Muscle layer of colon (tissue), 2 donors: Measurements from ENCODE around the gene IGFBP7.

ENCODE experiments used
- H3K27ac ChIP-seq: one replicate; pipeline ENCODE4 v1.7.0; 2013; ENCODE audit warnings: low read depth, mild to moderate bottlenecking, low read length, moderate library complexity
- H3K27me3 ChIP-seq, 2 donors: one replicate each; pipeline ENCODE4 v1.7.0; 2013; ENCODE audit warnings: low read length in 2 of 2, mild to moderate bottlenecking in 2 of 2; ENCODE audit not compliant: insufficient read depth in 2 of 2, control insufficient read depth in 1 of 2
- H3K36me3 ChIP-seq: one replicate; pipeline ENCODE4 v1.7.0; 2013; ENCODE audit warnings: mild to moderate bottlenecking, low read length; ENCODE audit not compliant: insufficient read depth
- H3K4me1 ChIP-seq: one replicate; pipeline ENCODE4 v1.7.0; 2013; ENCODE audit warnings: mild to moderate bottlenecking, low read length; ENCODE audit not compliant: insufficient read depth
- H3K4me3 ChIP-seq, 2 donors: one replicate each; pipeline ENCODE4 v1.7.0; 2013; ENCODE audit warnings: low read length in 2 of 2, low read depth in 1 of 2, mild to moderate bottlenecking in 1 of 2, moderate library complexity in 1 of 2
- H3K9ac ChIP-seq: one replicate; pipeline ENCODE4 v1.7.0; 2013; ENCODE audit warnings: low read length
- H3K9me3 ChIP-seq: one replicate; pipeline ENCODE4 v1.7.0; 2013; ENCODE audit warnings: mild to moderate bottlenecking, low read length
- donor health status: abdominal sarcoma.
- donor health status: Adenocarcinoma of cecum.

Gene IGFBP7

DNA sequence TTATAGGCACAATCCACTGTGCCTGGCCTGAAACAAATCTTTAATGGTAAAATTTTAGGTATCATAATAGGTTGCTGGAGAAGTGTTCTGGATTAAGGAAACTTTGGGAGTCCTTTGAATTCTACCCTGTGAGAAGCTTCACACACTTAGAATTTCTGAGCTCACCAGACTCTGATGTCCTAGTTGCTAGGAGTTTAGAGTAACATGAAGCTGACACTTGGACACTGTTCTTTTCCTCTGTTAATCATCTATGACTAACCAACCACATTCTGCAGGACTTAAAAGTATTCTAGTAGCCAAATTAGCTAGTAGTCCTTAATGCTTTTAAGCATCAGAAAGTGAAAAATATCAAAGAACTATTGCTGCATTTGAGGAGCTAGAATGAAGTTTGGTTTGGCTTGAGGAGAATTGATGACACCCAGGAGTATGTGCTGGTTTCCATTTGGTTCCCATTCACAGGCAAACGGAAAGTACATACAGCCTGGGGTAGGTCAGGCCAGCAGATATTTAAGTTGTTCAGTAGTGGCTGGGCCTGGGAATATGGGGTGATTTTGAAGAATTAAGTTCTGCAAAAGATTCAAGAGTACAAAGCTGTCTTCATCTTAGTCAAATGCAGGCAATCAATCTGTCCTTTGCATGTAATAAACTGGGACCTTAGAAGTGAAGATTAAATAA lies 38.8 kb upstream of the IGFBP7 start:
- Histone ChIP-seq H3K4me1 (no peaks in the 10 kb centered on the region), H3K27me3 (no peaks in the 10 kb centered on the region), H3K9ac (no peak overlapping the region), H3K27ac (no peak overlapping the region), H3K9me3 (no peaks in the 10 kb centered on the region), H3K36me3 (no peaks in the 10 kb centered on the region), H3K4me3 (no peak overlapping the region)

DNA sequence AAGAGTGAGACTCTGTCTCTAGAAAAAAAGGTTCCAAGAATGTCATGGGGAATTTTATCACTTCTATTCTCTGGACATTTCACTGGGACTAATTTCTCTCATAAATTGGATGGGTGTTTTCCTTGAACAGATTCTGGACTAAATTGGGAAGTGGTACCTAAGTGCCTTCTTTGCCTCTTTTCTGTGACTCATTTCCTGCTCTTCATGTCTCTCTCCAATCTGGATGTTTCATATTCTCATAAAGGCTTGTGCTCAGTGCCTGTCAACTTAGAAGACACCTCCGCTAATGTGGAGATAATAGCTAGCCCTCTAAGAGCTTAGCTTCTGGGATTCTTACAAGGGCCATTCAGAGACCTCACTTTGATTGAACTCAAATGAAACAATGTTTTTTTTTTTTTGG lies 38.0 kb upstream of the IGFBP7 start:
- no peak overlapping the region for H3K4me3 ChIP-seq
- no peak overlapping the region for H3K27ac ChIP-seq
- H3K36me3 ChIP-seq: no peaks in the 10 kb centered on the region
- H3K4me1 ChIP-seq: no peaks in the 10 kb centered on the region
- no peaks in the 10 kb centered on the region for H3K27me3 ChIP-seq
- H3K9ac ChIP-seq: no peak overlapping the region
- H3K9me3 ChIP-seq: no peaks in the 10 kb centered on the region

DNA sequence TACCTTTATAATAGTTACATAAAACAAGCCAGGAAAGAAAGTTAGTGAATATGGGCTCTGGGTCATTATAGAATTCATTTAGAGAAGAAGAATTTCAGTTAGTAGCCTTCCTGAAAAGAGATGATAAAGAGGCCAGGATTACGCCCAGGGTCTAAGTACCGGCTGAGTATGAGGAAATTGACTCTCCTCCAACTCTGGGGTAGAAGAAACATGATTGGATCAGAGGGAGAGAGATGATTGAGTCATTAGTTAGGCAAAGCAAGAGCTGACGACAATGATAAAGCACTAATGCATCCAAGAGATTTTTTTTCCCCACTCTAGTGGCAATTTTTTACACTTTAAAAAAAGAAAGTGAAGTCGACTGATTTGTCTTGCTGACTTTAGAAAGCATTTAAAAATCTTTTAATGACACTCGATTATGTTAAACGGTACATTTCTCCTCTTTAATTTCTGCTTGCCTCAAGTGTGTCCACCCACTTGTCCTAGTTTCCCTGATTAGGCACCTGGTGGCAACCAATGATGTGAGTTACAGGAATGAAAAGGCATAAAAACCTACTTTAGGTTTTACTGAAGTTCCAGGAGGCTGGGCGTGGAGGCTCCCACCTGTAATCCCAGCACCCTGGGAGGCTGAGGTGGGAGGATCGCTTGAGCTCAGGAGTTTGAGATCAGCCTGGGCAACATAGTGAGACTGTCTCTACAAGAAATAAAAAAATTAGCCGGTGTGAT lies 37.3 kb upstream of the IGFBP7 start:
- Histone ChIP-seq H3K27ac (no peak overlapping the region), H3K9ac (no peak overlapping the region), H3K27me3 (no peaks in the 10 kb centered on the region), H3K4me1 (no peaks in the 10 kb centered on the region), H3K4me3 (no peak overlapping the region), H3K9me3 (no peaks in the 10 kb centered on the region), H3K36me3 (no peaks in the 10 kb centered on the region)

DNA sequence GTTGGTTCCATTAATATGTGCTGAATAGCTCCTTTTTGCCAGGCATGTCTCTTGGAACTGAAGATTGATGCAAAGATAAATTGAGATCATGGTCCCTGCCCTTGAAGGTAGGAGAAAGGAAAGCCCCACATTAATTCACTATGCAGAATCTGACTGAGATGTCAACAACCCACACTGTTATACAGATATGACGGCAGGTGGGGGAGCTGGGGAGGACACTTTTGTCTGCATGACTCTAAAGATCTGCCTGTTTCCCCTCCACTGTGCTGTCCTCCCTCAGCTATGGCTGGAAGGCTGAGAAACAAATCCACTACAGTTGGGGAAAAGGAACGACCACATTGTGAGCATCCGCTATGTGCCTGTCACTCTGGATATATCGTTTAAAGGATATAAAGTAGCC lies 36.3 kb upstream of the IGFBP7 start:
- H3K9ac ChIP-seq: no peak overlapping the region
- H3K9me3 ChIP-seq: no peaks in the 10 kb centered on the region
- no peaks in the 10 kb centered on the region for H3K4me1 ChIP-seq
- no peaks in the 10 kb centered on the region for H3K27me3 ChIP-seq
- H3K4me3 ChIP-seq: no peak overlapping the region
- no peak overlapping the region for H3K27ac ChIP-seq
- no peaks in the 10 kb centered on the region for H3K36me3 ChIP-seq

DNA sequence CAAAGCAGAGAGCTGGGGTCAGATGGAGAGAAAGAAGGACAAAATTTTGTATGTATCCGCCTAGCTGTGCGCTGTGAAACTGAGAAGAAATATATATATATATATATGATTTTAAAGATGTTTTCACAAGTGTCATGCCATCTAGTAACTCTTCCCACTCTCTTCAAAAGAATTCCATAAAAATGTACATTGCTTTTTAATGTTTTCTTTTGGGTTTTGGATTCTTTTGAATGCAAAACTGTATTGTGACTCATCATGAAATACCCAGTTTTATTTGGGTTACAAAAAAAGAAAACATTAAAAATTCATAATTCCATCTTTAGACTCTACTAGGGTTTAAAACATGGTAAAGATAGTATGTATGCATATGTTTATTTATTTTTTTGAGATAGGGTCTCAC lies 34.3 kb upstream of the IGFBP7 start:
- H3K9me3 ChIP-seq: no peaks in the 10 kb centered on the region
- H3K4me3 ChIP-seq: no peak overlapping the region
- H3K27me3 ChIP-seq: no peaks in the 10 kb centered on the region
- no peak overlapping the region for H3K27ac ChIP-seq
- no peaks in the 10 kb centered on the region for H3K36me3 ChIP-seq
- H3K9ac ChIP-seq: no peak overlapping the region
- H3K4me1 ChIP-seq: no peaks in the 10 kb centered on the region

DNA sequence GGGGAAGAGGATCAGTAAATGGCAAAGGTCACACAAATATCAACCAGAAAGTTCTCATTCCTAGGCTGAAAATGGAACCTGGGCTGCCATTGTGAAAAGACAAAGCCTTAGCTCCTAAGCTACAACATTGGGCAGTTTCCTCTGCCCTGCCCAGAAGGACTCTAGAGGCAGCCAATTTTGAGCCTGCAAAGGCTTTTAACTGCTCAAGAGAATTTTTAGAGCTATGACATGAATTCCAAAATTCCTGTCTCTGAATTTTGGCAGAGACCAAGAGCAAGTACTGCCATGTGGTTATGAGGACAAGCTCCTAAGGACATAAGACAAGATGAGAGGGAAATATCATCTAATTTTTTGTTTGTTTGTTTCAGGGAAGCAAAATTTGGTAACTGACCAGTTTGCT lies 29.6 kb upstream of the IGFBP7 start:
- H3K9me3 ChIP-seq: no peaks in the 10 kb centered on the region
- H3K4me1 ChIP-seq: no peaks in the 10 kb centered on the region
- H3K27ac ChIP-seq: no peak overlapping the region
- H3K9ac ChIP-seq: no peak overlapping the region
- no peaks in the 10 kb centered on the region for H3K36me3 ChIP-seq
- no peak overlapping the region for H3K4me3 ChIP-seq
- H3K27me3 ChIP-seq: no peaks in the 10 kb centered on the region

DNA sequence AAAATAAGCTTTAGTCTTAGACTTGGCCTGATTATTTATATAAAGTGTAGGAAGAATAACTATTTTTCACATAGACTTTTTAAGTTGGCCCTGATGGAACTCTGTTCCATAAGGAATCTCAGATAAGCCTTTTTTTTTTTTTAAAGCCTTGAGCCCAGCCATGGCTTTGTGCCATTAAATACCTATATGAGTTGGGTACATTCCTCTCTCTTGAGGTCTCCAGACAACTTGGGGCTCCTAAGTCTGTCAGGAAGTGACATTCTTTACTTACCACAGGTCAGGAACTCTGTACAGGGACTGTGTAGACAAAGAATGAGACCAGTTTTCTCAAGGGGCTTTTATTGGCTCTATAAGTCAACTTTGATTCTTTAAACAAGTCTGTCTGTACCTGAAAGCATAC lies 27.1 kb upstream of the IGFBP7 start:
- no peaks in the 10 kb centered on the region for H3K27me3 ChIP-seq
- no peak overlapping the region for H3K4me3 ChIP-seq
- no peaks in the 10 kb centered on the region for H3K4me1 ChIP-seq
- H3K9me3 ChIP-seq: no peaks in the 10 kb centered on the region
- H3K9ac ChIP-seq: no peak overlapping the region
- no peak overlapping the region for H3K27ac ChIP-seq
- H3K36me3 ChIP-seq: no peaks in the 10 kb centered on the region

DNA sequence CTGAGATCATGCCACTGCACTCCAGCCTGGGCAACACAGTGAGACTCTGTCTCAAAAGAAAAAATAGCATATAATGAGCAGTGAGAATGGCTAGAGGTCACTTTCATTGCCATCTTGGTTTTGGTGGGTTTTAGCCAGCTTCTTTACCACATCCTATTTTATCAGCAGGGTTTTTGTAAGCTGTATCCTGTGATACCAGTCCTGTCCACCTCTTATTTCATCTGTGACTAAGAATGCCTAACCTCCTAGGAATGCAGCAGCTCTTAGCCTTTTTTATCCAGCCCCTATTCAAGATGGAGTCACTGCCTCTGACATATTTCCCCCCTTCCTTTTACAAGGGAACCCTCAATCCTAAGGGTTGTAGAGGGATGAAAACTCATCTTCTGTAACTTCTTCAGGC lies 26.1 kb upstream of the IGFBP7 start:
- no peak overlapping the region for H3K4me3 ChIP-seq
- no peaks in the 10 kb centered on the region for H3K36me3 ChIP-seq
- no peaks in the 10 kb centered on the region for H3K4me1 ChIP-seq
- H3K27ac ChIP-seq: no peak overlapping the region
- H3K27me3 ChIP-seq: no peaks in the 10 kb centered on the region
- H3K9me3 ChIP-seq: no peaks in the 10 kb centered on the region
- no peak overlapping the region for H3K9ac ChIP-seq

DNA sequence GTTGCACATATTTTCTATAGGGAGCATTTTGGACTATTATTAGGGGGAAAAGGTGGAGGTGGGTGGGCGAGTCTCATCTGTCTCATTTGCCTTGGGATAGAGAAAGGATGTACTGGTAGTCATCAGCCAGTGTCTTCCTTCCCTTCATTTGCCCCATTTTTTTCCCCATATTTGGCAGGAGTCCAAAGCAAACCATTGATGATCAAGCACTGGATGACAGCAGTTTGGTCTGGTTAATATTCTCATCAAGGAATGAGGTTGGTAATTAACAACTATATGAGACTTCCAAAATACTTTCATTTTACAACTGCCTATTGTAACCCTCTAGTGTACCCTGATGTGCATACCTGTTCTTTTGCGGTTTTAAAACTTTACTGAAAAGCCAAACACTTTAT lies 22.6 kb upstream of the IGFBP7 start:
- H3K36me3 ChIP-seq: no peaks in the 10 kb centered on the region
- no peak overlapping the region for H3K4me3 ChIP-seq
- H3K4me1 ChIP-seq: no peaks in the 10 kb centered on the region
- H3K27ac ChIP-seq: no peak overlapping the region
- H3K9ac ChIP-seq: no peak overlapping the region
- no peaks in the 10 kb centered on the region for H3K9me3 ChIP-seq
- no peaks in the 10 kb centered on the region for H3K27me3 ChIP-seq

DNA sequence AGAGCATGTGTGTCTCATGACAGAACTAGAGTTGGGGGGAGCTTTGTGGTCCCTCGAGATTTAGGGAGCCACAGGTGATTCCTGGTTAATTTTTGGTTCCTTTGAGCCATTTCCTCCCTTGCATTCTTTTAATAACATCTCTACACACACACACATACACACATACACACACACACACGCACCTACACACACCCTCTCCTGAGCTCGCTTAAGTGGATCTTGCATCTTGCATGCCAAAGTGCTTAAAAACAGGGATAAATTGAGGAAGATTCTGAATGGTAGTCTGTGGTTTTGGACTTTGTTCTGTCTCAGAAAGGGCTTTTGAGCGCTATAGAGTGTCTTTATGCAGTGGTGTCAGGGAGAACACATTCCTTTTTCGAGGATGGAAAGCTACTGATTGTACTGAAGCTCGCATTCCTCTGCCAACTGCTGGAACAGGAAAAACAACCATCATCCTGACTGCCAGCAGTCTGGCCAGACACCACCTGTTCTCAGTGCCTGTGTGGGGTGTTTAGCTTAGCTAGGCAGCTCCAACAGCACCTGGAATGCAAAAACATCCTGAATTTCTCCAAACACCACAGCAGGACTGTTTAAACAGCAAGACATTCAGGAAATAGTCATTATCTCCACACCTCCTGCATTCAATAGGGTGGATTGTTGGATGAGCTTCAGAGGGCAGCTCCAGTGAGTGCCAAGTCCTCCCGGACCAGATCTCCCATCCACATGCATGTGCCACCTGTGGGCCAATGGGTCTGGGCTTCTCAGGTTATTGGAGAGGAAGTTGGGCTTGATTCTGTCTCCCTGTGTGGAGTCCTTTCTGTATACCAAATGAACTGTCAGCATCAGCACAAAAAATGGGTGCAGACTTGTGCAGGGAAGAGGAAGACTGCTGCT lies 21.9 kb upstream of the IGFBP7 start:
- no peaks in the 10 kb centered on the region for H3K9me3 ChIP-seq
- H3K27ac ChIP-seq: no peak overlapping the region
- no peaks in the 10 kb centered on the region for H3K36me3 ChIP-seq
- no peaks in the 10 kb centered on the region for H3K27me3 ChIP-seq
- H3K4me1 ChIP-seq: no peaks in the 10 kb centered on the region
- no peak overlapping the region for H3K9ac ChIP-seq
- H3K4me3 ChIP-seq: no peak overlapping the region

DNA sequence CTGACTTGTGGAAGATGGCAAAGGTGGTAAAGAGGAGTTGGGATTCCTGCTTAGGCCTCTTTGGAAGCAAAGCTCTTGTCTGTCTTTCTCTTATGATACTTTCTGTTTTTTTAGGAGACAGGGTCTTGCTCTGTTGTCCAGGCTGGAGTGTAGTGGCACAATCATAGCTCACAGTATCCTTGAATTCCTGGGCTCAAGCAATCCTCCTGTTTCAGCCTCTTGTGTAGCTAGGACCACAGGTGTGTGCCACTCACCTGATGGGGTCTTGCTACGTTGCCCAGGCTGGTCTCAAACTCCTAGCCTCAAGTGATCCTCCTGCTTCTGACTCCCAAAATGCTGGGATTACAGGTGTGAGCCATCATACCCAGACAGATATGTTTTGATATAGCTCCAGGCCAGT lies 19.3 kb upstream of the IGFBP7 start:
- H3K9ac ChIP-seq: no peak overlapping the region

More for the DNA sequence above, 19.3 kb upstream of the IGFBP7 start:
- no peaks in the 10 kb centered on the region for H3K27me3 ChIP-seq
- H3K4me1 ChIP-seq: no peaks in the 10 kb centered on the region
- H3K4me3 ChIP-seq: no peak overlapping the region
- H3K27ac ChIP-seq: no peak overlapping the region
- H3K36me3 ChIP-seq: no peaks in the 10 kb centered on the region
- no peaks in the 10 kb centered on the region for H3K9me3 ChIP-seq
